Right atrium auricular region (tissue), 2 donors: Measurements from ENCODE around the gene EEF2K. TPM values are rescaled to one million over a fixed set of nuclear protein-coding genes. Genes with fewer than 3 reads are reported as not detected.

Source experiments
- DNase-seq: peaks from one replicate; pipeline ENCODE4 v3.0.0-alpha.2; 2019; ENCODE audit warnings: low spot score
- H3K27ac ChIP-seq, 2 donors: fragments of 200-600 bp; sonication (generic); 1 replicate in 1 of 2; 2 replicates in 1 of 2; pipeline ENCODE4 v1.5.1; 2016 to 2019
- H3K27me3 ChIP-seq, 2 donors: fragments of 200-600 bp; sonication (generic); one replicate each; pipeline versions ENCODE4 v1.5.1 to v1.6.0; 2017 to 2019
- H3K36me3 ChIP-seq: fragments of 200-600 bp; sonication (generic); one replicate; pipeline ENCODE4 v1.5.1; 2016
- H3K4me1 ChIP-seq, 2 donors: fragments of 200-600 bp; sonication (generic); one replicate each; pipeline versions ENCODE4 v1.5.1 to v1.6.0; 2017 to 2019
- H3K4me3 ChIP-seq, 2 donors: fragments of 200-600 bp; sonication (generic); 1 replicate in 1 of 2; 2 replicates in 1 of 2; pipeline ENCODE4 v1.5.1; 2017 to 2019; ENCODE audit warnings: mild to moderate bottlenecking in 1 of 2, moderate library complexity in 1 of 2
- H3K9me3 ChIP-seq, 2 donors: fragments of 200-600 bp; sonication (generic); one replicate each; pipeline ENCODE4 v1.5.1; 2019
- total RNA-seq, 2 donors: library from RNA; depleted of rRNA; stranded (reverse); fragments of >200 nt; gene quantifications; one replicate each; pipeline ENCODE4 v1.1.0, GENCODE V29; 2016
- TF ChIP-seq, protein P1 (sequence below), 2 donors: fragments of 200-600 bp; sonication (generic); IDR thresholded peaks; one replicate each; pipeline ENCODE4 v1.5.1; 2019; ENCODE audit warnings: antibody characterized with exemption in 2 of 2

The EEF2K gene
- total RNA-seq, 2 donors from 2014 or later: 12.9 to 18.9 TPM

DNA sequence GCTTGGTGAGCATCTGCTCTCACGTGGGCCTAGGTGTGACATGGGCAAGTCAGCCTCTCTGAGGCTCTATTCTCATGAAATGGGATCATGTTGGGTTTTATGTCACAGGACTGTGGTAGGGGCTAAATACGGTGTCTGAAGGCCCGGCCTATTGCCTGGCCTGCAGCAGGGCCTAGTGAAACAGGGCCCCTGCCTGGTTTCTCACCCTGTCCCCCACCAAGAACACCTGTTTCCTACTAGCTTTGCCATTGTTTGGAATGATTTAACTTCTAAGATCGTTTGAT, 120.2 kb downstream of the EEF2K start:
- peaks cover 0 to 3% of the 10 kb centered on the region in 2 donors for H3K4me1 ChIP-seq
- H3K27me3 ChIP-seq: no peaks in the 10 kb centered on the region
- no peak overlapping the region for H3K4me3 ChIP-seq
- peaks cover 79% of the 10 kb centered on the region for H3K36me3 ChIP-seq
- no peaks in the 10 kb centered on the region for H3K9me3 ChIP-seq
- TF ChIP-seq, protein P1, sequence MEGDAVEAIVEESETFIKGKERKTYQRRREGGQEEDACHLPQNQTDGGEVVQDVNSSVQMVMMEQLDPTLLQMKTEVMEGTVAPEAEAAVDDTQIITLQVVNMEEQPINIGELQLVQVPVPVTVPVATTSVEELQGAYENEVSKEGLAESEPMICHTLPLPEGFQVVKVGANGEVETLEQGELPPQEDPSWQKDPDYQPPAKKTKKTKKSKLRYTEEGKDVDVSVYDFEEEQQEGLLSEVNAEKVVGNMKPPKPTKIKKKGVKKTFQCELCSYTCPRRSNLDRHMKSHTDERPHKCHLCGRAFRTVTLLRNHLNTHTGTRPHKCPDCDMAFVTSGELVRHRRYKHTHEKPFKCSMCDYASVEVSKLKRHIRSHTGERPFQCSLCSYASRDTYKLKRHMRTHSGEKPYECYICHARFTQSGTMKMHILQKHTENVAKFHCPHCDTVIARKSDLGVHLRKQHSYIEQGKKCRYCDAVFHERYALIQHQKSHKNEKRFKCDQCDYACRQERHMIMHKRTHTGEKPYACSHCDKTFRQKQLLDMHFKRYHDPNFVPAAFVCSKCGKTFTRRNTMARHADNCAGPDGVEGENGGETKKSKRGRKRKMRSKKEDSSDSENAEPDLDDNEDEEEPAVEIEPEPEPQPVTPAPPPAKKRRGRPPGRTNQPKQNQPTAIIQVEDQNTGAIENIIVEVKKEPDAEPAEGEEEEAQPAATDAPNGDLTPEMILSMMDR (IDR thresholded peaks at IDR 0.05): no peak
- DNase-seq: no peak
- H3K27ac ChIP-seq: no peak overlapping the region

GRCh38 chr16:22326771-22327445, 120.8 kb downstream of the EEF2K start:
- Histone ChIP-seq H3K27me3 (no peaks in the 10 kb centered on the region), H3K4me3 (no peak overlapping the region), H3K9me3 (no peaks in the 10 kb centered on the region), H3K4me1 (no peaks in the 10 kb centered on the region), H3K27ac (no peak overlapping the region), H3K36me3 (peaks cover 79% of the 10 kb centered on the region)
- peak; percentile 30 for DNase-seq
- TF ChIP-seq, protein P1 (IDR thresholded peaks at IDR 0.05): no peak

DNA sequence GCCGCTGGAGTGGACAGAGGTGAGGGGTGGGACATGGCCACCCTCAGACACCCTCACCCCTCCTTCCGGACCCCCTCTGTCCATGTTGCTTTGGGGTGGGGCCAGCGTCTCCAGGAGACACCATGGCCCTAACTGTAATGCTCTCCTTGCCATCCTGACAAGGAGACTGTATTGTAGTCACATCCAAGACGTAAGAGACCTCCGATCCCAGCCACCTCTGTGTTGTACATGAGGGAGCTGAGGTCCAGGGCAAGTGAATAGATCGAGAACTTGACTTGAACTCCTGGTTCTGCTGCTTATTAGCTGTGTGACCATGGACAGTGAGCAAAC, 121.3 kb downstream of the EEF2K start:
- Histone ChIP-seq H3K4me1 (no peaks in the 10 kb centered on the region), H3K27me3 (no peaks in the 10 kb centered on the region), H3K27ac (no peak overlapping the region), H3K4me3 (no peak overlapping the region), H3K9me3 (no peaks in the 10 kb centered on the region), H3K36me3 (peaks cover 80% of the 10 kb centered on the region)
- TF ChIP-seq, protein P1 (IDR thresholded peaks at IDR 0.05): no peak
- DNase-seq: peak; percentile 23

DNA sequence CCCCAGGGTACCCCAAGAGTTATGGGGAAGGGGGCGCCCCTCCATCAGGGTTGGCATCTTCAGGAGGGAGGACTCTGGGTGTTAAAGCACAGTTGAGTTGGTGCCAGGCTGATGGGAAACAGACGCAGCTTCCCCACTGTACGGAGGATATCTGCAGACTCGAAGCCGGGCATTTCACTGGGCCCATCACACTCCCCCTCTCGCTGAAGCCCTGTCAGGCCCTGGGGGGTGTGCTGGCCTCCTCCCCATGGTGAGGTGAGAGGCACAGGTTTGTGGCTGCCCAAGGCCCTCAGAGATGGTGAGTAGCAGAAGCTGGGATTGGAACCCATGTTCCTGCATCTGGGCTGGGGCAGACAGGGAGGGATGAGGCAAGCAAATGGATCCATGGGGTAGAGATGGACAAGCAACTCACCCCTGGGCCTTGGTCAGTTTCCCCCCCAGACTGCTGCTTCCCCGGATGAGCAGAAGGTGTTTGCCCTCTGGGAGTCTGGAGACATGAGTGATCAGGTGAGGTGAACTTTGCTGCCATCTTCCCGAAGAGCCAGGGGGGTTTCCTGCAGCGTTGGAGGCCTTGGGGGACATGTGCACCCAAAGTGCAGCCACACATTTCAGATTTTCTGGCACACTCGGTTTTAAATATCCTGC, 122.1 kb downstream of the EEF2K start:
- Histone ChIP-seq H3K4me3 (no peak overlapping the region), H3K9me3 (no peaks in the 10 kb centered on the region), H3K27me3 (no peaks in the 10 kb centered on the region), H3K36me3 (peaks cover 82% of the 10 kb centered on the region), H3K27ac (no peak overlapping the region), H3K4me1 (no peaks in the 10 kb centered on the region)
- TF ChIP-seq, protein P1 (IDR thresholded peaks at IDR 0.05): no peak
- peak; percentile 38 for DNase-seq

DNA sequence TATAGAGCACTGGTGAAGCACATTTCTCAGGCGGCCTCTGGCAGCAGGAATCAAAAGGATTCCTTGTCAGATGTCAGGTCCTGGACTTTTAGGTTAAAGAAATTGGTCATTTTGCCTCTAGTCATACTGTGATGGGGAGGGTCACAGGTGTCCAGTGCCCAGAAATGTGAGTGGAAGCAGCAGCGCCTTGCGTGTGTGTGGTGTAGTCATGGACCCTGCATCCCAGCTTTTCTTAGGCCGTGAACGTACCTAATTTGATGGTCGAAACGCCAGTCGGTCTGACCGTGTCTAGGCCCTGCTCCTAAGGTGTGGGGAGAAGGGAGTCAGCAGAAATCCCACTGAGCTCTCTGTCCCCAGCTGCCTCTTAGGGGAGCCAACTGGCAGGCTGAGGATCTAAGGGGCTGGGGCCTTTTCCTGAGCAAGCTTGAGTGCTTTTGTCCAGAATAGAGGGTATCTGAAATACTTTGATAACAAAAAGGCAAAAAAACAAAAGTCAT, 123.2 kb downstream of the EEF2K start:
- H3K27me3 ChIP-seq: no peaks in the 10 kb centered on the region
- H3K36me3 ChIP-seq: peaks cover 79% of the 10 kb centered on the region
- no peaks in the 10 kb centered on the region for H3K9me3 ChIP-seq
- H3K27ac ChIP-seq: no peak overlapping the region
- H3K4me1 ChIP-seq: no peaks in the 10 kb centered on the region
- TF ChIP-seq, protein P1 (IDR thresholded peaks at IDR 0.05): no peak
- DNase-seq: peak; percentile 42
- no peak overlapping the region for H3K4me3 ChIP-seq
